Gastroesophageal sphincter (tissue), 3 donors: ENCODE results near the gene FREM2.

Experiments
- EP300 ChIP-seq: sonication (generic); formaldehyde crosslinking; IDR thresholded peaks from one replicate; pipeline ENCODE4 v1.6.1; 2017; ENCODE audit warnings: antibody characterized with exemption, mild to moderate bottlenecking
- POLR2AphosphoS5 ChIP-seq: sonication (generic); formaldehyde crosslinking; IDR thresholded peaks from one replicate; pipeline ENCODE4 v1.6.1; 2017; ENCODE audit warnings: antibody characterized with exemption
- TF ChIP-seq, protein P1 (sequence below), 4 experiments: fragments of 200-600 bp in 2 of 4; fragments of 450-650 bp in 2 of 4; sonication (generic) in 1 of 4; IDR thresholded peaks; one replicate each; pipeline ENCODE4 v1.5.1; 2017 to 2019; ENCODE audit warnings: antibody characterized with exemption in 4 of 4, mild to moderate bottlenecking in 2 of 4, moderate library complexity in 2 of 4

DNA sequence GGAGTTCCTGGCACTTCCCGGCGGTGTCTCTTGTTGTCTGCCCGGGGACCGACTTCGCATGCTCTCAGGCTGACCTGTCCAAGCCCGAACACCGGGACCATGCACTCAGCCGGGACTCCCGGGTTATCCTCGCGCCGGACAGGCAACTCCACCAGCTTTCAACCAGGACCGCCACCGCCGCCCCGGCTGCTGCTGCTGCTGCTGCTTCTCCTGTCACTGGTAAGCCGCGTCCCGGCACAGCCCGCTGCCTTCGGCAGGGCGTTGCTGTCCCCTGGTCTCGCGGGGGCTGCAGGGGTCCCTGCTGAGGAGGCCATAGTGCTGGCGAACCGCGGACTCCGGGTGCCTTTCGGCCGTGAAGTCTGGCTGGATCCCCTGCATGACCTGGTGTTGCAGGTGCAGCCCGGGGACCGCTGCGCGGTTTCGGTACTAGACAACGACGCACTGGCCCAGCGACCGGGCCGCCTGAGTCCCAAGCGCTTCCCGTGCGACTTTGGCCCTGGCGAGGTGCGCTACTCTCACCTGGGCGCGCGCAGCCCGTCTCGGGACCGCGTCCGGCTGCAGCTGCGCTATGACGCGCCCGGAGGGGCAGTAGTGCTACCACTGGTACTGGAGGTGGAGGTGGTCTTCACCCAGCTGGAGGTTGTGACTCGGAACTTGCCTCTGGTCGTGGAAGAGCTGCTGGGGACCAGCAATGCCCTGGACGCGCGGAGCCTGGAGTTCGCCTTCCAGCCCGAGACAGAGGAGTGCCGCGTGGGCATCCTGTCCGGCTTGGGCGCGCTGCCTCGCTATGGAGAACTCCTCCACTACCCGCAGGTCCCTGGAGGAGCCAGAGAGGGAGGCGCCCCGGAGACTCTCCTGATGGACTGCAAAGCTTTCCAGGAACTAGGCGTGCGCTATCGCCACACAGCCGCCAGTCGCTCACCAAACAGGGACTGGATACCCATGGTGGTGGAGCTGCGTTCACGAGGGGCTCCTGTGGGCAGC is 661 bp downstream of the FREM2 start:
- TF ChIP-seq POLR2AphosphoS5 (no peak), EP300 (no peak)
- TF ChIP-seq, protein P1, sequence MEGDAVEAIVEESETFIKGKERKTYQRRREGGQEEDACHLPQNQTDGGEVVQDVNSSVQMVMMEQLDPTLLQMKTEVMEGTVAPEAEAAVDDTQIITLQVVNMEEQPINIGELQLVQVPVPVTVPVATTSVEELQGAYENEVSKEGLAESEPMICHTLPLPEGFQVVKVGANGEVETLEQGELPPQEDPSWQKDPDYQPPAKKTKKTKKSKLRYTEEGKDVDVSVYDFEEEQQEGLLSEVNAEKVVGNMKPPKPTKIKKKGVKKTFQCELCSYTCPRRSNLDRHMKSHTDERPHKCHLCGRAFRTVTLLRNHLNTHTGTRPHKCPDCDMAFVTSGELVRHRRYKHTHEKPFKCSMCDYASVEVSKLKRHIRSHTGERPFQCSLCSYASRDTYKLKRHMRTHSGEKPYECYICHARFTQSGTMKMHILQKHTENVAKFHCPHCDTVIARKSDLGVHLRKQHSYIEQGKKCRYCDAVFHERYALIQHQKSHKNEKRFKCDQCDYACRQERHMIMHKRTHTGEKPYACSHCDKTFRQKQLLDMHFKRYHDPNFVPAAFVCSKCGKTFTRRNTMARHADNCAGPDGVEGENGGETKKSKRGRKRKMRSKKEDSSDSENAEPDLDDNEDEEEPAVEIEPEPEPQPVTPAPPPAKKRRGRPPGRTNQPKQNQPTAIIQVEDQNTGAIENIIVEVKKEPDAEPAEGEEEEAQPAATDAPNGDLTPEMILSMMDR (IDR thresholded peaks at IDR 0.05): no peak
